Left lung (tissue), 10 donors: ENCODE results near the gene LSP1. TPM values are rescaled to one million over a fixed set of nuclear protein-coding genes. Genes with fewer than 3 reads are reported as not detected.

Source experiments
- ATAC-seq: fragments of 200-7000 bp; cut with Tn5 transposase; one replicate; pipeline ENCODE4 v1.9.1; 2020; ENCODE audit warnings: moderate library complexity
- DNase-seq, 4 donors: peaks; one replicate each; pipeline ENCODE4 v3.0.0-alpha.2; 2013 to 2020
- H3K27ac ChIP-seq, 2 donors: fragments of 200-600 bp; sonication (generic) in 1 of 2; one replicate each; pipeline versions ENCODE4 v1.5.0 to v1.8.0; 2020 to 2021
- H3K27me3 ChIP-seq, 2 donors: fragments of 200-600 bp; sonication (generic) in 1 of 2; one replicate each; pipeline versions ENCODE4 v1.5.0 to v1.8.0; 2020 to 2021
- H3K36me3 ChIP-seq, 2 donors: fragments of 200-600 bp; sonication (generic) in 1 of 2; one replicate each; pipeline versions ENCODE4 v1.5.0 to v1.8.0; 2020 to 2021
- H3K4me1 ChIP-seq, 2 donors: fragments of 200-600 bp; one replicate each; pipeline ENCODE4 v1.8.0; 2021
- H3K4me3 ChIP-seq, 2 donors: fragments of 200-600 bp; sonication (generic) in 1 of 2; one replicate each; pipeline versions ENCODE4 v1.5.0 to v1.8.0; 2020 to 2021; ENCODE audit warnings: mild to moderate bottlenecking in 1 of 2
- H3K9me3 ChIP-seq, 2 donors: fragments of 200-600 bp; sonication (generic) in 1 of 2; one replicate each; pipeline versions ENCODE4 v1.5.0 to v1.8.0; 2020 to 2021
- intact Hi-C, 2 donors: fragments of 100-400 bp; cut with DNase I; formaldehyde crosslinking; loops; one replicate each; pipeline versions ENCODE4 v1.11.2 to v1.14.2; 2022
- polyA plus RNA-seq, 6 donors: library from polyadenylated mRNA; unstranded; fragments of 120-200 nt; gene quantifications; one replicate each; pipeline ENCODE4 v1.2.1, GENCODE V29; 2013; ENCODE audit not compliant: insufficient read length in 6 of 6
- total RNA-seq, 2 donors: library from RNA; stranded (reverse); fragmentation: NEBNext Ultra II Directional; extraction: Animal tissue kit (Norgen Biotek cat#: 25700); gene quantifications; one replicate each; pipeline ENCODE4 v1.2.1, GENCODE V29; 2021
- TF ChIP-seq, protein P1 (sequence below), 2 donors: fragments of 200-600 bp; sonication (generic) in 1 of 2; IDR thresholded peaks; one replicate each; pipeline versions ENCODE4 v1.5.0 to v1.8.0; 2021; ENCODE audit warnings: antibody characterized with exemption in 2 of 2
- donor health status: DM: no; HTN: yes; CAD: no.
- donor health status: DM: no; HTN: no; CAD: no.

Gene LSP1
- total and polyA plus RNA-seq, 8 donors = 5.9 to 76.6 (median 7.5) TPM

DNA sequence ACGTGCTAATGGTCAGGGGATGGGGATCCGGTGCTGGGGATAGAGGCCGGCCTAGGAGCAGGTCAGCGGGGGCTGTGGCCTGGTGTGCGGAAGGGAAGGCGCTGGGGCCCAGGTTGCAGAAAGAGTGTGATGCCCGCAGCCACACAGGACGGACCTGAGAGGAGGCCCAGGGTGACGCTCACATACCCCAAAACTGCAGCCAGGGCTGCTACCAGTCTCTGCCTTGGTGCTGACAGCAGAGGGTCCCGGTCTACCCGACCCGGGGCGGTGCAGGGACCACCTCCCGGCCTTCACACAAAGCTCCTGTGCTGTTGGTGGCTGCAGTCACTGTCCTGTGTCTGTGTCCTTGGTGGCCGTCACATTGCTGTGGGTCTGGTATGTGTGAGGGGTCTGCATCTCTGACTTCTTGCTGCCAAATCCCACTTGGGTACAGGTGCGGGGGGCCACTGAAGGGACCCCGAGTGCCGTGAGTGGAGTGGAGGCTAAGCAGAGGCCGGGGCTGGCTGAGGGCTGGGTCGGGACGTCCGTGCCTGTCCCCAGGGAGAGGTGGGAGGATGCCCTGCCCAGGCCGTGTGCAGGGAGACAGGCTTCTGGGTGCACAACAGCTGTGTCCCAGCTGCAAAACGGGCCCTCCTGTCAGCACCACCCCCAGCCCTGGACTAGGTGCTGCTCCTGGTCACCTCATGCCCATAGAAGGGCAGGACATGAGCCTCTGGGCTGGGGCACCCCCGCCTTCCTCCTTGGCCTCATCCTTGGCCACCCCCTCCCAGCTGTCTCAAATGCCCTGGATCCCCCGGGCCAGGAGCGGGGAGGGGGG, 1.5 kb downstream of the LSP1 start:
- Histone ChIP-seq H3K9me3 (no peaks in the 10 kb centered on the region), H3K4me3 (peak overlapping the region in 1 of 2 donors; percentile 49), H3K27me3 (no peaks in the 10 kb centered on the region), H3K27ac (peak overlapping the region in 1 of 2 donors; percentile 6), H3K36me3 (no peaks in the 10 kb centered on the region), H3K4me1 (peaks cover 0 to 89% of the 10 kb centered on the region in 2 donors)
- ATAC-seq (no peak), DNase-seq (peak in 1 of 4 donors; percentile 78)
- intact Hi-C loops = no loop called here
- TF ChIP-seq, protein P1, sequence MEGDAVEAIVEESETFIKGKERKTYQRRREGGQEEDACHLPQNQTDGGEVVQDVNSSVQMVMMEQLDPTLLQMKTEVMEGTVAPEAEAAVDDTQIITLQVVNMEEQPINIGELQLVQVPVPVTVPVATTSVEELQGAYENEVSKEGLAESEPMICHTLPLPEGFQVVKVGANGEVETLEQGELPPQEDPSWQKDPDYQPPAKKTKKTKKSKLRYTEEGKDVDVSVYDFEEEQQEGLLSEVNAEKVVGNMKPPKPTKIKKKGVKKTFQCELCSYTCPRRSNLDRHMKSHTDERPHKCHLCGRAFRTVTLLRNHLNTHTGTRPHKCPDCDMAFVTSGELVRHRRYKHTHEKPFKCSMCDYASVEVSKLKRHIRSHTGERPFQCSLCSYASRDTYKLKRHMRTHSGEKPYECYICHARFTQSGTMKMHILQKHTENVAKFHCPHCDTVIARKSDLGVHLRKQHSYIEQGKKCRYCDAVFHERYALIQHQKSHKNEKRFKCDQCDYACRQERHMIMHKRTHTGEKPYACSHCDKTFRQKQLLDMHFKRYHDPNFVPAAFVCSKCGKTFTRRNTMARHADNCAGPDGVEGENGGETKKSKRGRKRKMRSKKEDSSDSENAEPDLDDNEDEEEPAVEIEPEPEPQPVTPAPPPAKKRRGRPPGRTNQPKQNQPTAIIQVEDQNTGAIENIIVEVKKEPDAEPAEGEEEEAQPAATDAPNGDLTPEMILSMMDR (IDR thresholded peaks at IDR 0.05) = no peak

DNA sequence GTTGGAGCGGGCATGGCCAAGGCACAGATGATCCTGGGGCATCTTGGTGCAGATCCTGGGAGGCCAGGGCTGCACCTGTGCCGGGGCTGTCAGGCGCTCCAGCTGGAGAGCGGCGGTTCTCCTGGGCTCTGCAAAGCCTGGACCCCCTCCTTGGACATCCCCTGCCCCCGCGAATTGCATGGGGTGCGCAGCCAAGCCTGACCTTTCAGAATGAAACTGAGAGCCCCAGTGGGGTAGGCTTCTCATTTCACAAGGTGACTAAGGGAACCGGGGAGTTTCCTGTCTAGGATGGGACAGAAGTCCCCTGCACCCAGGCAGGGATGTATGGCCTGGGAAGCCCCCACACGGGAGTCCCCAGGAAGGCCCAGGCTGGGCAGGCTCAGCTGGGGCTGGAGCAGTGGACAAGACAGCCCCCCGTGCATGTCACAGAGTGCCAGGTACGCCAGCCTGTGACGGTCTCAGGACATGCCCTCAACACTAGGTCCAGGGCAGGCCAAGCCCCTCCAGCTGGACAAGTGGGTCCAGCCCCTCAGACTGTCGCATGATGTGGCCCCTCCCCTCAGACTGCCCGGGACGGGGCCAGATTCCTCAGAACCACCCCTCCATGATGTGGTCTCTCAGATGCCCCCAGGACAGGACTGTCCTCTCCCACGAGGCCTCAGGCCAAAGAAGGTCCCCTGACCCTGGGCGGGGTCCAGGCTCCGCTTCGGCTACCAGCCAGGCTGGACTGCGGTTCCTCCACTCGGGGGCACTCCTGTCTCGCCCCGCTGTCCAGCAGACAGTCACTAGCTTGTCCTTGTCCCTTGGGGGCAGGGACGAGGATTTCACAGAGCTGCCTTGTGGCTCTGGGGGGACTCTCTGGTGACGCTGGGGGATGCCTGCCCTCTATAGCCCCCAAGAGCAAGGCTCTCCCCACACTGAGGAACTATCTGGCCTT, 2.3 kb downstream of the LSP1 start:
- Histone ChIP-seq H3K4me1 (peaks cover 0 to 80% of the 10 kb centered on the region in 2 donors), H3K27ac (peak overlapping the region in 1 of 2 donors; percentile 6), H3K4me3 (peak overlapping the region in 1 of 2 donors; percentile 49), H3K27me3 (no peaks in the 10 kb centered on the region), H3K36me3 (no peaks in the 10 kb centered on the region), H3K9me3 (no peaks in the 10 kb centered on the region)
- ATAC-seq = no peak
- TF ChIP-seq, protein P1 (IDR thresholded peaks at IDR 0.05) = no peak
- DNase-seq = peak in 1 of 4 donors; percentile 76
- intact Hi-C loops = no loop called here

DNA sequence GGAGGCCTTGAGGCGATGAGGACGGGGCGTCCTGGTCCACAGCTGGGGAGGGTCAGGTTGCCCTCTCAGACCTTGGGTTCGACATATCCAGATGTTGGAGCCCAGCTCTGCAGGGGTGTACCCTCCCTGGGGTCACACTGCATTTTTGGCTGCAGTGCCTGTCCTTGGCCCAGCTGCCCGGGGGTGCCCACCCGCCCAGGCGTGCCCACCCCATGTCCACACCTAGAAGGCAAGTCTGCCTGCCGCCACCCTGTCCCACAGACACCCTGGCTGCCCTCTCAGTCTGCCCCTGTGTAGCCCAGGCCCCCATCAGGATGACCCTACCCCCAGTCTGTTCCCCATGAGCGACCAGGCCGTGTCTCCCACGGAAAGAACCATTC, 3.0 kb downstream of the LSP1 start:
- Histone ChIP-seq H3K9me3 (no peaks in the 10 kb centered on the region), H3K4me3 (no peak overlapping the region), H3K27me3 (no peaks in the 10 kb centered on the region), H3K36me3 (no peaks in the 10 kb centered on the region), H3K27ac (no peak overlapping the region), H3K4me1 (peaks cover 0 to 75% of the 10 kb centered on the region in 2 donors)
- DNase-seq = peak in 1 of 4 donors; percentile 53
- TF ChIP-seq, protein P1 (IDR thresholded peaks at IDR 0.05) = no peak
- intact Hi-C loops = no loop called here
- no peak for ATAC-seq

DNA sequence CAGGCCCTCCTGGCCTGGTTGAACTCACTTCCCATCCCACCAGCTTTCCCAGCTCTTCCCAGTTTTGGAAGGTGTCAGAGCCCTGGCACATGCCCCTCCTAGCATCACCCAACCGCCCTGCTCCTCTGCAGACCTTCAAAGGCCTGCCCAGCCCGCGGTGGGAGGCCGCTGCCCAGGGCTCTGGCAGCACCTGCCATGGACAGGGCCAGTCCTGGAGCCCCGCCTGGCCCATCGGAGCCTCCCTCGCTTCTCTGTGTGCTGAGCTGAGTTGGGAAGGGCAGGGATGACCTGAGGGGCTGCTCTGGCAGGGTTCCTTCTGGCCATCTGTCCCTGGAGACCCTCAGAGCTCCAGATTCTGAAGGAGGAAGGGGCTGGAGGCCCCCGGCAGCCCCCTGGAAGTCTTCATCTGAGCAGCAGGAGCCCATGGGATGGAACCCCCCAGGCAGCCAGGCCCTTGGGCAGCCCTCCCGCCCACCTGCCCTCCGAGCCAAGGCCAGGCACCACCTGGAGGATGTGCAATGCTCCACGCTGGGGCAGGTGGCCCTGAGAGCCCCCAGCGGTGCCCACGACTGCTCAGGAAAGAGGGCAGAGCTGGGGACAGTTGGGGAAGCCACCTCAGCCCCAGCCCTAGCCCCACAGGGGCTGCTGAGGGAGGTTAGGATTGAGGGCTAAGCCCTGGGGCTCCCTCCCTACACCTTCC, 3.6 kb downstream of the LSP1 start:
- intact Hi-C loops = no loop called here
- H3K4me3 ChIP-seq = no peak overlapping the region
- DNase-seq = peak in 1 of 4 donors; percentile 66
- no peaks in the 10 kb centered on the region for H3K27me3 ChIP-seq
- H3K4me1 ChIP-seq = peaks cover 0 to 69% of the 10 kb centered on the region in 2 donors
- H3K9me3 ChIP-seq = no peaks in the 10 kb centered on the region
- TF ChIP-seq, protein P1 (IDR thresholded peaks at IDR 0.05) = no peak
- H3K36me3 ChIP-seq = no peaks in the 10 kb centered on the region
- no peak for ATAC-seq
- H3K27ac ChIP-seq = no peak overlapping the region
